ENCODE measurements around the gene CLEC1A. TPM values are rescaled to one million over a fixed set of nuclear protein-coding genes. Genes with fewer than 3 reads are reported as not detected.

Gene CLEC1A
- total RNA-seq, 1 donor from 2014 or later, result 16.0 TPM

DNA sequence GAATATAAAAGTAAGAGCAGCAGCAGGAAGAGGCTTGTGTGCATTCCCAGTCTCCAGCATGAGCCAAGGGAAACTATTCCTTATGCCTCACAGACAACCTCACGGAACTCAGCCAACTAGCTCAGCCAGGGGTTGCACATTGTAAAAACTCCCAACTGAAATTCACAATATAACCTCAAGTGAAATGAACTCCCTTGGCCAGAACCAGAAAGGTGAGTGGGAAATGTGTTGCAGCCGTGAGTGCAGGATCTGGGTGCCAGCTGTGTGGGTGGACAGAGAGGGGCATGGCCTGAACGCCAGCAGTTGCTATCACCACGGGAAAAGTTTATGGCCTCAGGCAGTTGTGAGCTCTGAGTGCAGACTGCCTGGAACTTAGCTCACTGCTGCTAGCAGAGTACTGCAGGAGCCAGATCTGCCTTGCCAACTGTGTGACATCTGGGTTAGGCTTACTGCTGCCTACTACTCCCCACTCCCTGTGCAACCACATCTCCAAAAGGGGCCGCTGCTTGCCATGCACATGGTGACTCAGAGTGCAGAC is 2.3 kb upstream of the CLEC1A start:
- DNase-seq (ENCODE audit: low read depth, low spot score), result no peak

DNA sequence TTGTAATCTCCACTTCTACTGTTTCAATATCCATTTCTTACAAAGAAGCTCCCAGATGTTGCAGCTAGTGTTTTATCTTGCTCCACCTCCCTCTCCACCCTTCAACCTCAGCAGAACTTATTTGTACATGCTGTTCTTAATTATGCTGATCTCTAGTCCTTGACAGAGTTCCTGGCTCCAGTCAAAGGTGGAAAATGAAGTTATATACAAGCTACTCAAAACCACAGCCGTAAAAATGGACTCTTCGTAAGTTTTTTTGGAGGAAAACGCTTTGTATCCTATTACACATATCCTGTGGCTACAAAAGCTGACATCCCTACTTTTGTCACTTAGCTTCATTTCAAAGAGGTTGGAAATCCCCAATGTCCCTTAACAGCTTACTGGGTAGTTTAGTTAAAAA is 1.3 kb downstream of the CLEC1A start:
- DNase-seq (ENCODE audit: low read depth, low spot score), result no peak

DNA sequence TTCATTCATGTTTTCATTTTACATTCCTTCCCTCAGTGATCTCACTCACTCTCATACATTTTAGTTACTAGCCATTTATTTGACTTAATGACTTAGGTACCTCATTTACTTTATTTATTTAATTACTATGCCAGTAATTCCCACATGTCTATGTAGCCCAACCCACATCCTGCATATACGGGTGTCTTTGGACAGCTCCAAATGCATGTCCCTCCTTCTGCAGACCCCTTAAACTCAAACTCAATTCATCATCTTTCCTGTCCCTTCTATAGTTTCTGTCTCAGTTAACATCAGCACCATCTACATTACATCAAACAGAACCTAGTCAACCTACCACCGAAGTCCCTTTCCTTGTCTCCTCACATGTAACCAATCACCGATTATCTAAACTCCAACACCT is 2.8 kb downstream of the CLEC1A start:
- no peak for DNase-seq (ENCODE audit: low read depth, low spot score)

DNA sequence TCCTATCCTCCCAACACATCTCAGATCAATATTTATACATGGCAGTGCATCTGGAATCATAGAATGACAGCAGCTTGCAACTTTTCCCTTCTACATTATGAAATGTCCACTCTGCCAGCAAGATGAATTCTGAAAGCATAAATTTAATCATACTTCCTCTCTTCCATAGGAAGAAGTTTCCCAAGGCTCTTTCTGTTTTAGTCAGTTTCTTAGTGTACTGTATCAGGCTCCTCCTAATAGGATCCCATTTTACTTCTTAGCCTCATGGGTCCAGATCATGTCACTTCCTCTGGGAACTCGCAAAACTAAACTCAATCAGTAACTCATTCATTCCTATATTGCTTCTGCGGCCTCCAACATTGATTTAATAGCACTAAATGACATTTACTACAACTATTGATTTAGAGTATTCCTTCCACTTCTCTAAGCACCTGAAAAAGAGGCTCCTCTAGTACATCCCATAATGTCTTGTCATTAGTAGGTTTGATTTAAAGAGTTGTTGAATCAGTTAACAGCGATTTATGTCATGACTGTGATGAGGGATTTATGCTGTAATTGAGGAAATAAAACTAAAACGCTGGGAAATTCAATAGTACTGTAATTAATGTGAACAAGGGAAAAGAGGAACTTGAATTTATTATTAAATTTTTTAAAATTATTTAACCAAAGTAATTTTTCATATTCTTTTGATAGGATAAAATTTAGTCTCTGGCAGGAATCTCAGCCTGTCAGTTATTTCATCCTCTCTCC is 4.0 kb downstream of the CLEC1A start:
- DNase-seq (ENCODE audit: low read depth, low spot score), result no peak

DNA sequence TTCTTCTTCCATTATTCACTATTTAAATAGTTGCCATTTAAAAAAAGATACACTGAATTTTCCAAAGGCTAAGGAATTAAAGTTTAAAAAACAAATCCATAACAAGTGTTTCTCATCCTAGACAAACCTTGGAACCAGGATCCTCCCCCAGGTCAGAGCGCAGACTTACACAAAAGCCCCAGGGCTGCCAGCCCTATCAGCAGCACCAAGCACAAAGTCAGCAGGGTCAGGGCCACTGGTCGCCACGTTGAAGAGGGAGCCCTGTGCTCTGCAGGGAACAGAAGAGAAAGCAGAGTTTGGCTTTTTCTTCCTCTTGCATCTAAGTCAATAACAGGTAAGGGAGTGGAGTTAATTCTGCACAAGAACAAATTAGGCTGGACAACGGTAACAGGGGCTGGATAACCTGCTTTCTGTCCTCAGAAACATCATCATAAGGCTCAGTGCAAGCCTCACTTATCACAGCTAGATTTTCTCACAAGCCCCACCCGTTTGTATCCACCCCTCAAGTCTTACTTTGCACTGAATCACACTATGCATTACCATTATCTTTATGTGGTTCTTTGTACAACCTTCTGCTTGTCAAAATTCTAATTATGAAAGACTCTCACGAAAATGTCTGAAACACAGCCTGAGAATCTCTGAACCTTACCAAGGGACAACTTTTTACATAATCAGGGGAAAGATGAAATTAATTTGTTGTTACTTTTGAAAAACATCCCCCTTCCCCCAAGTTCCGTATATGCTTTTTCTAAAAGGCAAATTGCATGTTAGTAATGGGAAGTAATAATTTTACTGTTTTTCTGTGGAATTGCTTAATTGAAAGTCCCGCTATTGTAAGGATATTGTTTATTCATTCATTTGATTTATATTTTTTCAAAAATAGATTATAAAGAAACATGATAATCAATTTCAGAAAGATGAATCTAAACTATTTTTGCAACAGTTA is 9.6 kb downstream of the CLEC1A start:
- DNase-seq (ENCODE audit: low read depth, low spot score), result no peak

DNA sequence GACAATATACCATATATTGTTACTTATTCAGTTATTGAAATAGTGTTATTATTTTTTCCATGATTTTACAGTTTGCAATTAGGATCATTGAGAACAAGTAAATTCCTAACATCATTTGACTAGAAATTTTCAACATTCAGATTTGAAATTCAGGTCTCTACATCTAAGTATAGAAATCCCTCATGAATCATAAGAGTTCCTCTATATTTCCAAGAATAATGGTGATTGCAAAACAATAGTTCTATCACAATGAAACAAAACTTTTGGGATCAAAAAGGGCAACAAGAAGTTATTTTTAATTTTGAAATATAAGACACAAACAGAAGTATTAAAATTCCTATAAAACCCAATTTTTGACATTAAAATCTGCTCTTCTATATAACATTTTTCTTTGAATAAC is 10.8 kb downstream of the CLEC1A start:
- DNase-seq (ENCODE audit: low read depth, low spot score), result no peak

DNA sequence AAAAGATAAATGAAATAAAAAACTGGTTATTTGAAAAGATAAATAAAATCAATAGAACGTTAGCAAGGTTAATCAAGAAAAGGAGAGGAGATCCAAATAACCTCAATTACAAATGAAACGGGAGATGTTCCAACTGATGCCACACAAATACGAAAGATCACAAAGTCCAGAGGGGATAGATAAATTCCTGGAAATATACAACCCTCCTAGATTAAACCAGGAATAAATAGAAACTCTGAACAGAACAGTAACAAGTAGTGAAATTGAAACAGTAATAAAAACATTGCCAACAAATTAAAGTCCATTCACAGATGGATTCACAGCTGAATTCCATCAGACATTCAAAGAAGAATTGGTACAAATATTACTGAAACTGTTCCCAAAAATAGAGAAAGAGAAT is 12.4 kb downstream of the CLEC1A start:
- no peak for DNase-seq (ENCODE audit: low read depth, low spot score)

DNA sequence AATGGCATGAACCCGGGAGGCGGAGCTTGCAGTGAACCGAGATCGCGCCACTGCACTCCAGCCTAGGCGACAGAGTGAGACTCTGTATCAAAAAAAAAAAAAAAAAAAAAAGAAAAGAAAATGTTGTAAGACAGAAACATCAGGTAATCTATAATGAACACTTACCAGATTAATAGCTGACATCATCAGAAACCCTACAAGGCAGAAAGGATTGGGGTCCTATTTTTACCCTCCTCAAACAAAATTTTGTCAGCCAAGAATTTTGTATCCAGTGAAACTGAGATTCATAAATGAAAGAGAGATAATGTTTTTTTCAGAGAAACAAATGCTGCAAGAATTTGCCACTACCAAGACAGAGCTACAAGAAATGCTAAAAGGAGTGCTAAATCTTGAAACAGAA is 14.1 kb downstream of the CLEC1A start:
- DNase-seq (ENCODE audit: low read depth, low spot score), result no peak

DNA sequence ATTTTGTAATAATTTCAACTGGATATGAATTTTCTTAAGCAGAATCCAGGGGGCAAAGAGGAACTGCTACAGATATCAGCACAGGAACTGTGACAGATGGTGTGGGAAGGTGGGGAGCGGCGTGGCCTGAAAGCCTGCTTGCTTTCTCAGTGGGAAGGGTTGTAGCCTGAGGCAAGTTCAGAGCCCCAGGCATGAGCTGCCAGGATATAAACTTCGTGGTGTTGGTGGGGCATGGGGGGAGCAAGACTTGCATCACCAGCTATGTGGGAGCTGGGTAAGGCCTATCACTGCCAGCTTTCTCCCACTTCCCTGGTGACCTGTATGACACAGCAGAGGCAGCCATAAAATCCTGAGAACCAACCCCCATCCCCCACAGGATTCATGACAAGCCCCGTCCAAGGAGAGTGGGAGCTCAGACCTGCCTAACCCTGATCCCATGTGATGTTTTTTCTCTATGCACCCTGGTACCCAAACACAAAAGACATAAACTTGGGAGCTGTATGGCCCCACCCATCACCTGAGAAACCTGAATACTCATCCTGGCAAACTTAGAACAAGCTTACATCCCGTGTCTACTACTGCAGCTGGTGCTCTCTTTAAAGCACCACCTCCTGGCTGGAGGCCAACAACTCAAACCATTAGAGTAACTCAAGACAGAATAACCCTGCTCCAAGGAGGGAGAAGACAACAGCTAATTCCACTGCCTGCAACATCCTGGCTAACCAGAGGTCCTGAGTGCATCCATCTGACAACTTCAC is 16.5 kb downstream of the CLEC1A start:
- no peak for DNase-seq (ENCODE audit: low read depth, low spot score)

DNA sequence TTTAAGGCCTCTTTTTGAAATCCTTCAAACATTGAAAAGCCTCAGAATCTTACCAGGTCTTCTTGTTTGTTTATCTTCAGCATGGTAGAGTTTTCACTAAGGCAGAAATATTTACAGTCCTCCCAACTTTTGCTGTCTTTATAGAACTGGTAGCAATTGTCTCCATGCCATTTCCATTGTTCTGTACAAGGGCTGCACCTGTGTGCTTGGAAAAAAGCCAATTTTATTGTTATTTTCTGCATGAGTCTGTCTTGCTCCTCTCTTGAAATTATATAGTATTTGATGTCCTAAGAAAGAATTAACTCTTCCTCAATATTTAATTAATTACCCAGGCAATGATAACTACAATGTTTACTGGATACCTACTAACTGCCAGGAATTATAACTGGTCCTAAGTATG is 23.3 kb downstream of the CLEC1A start:
- DNase-seq (ENCODE audit: low read depth, low spot score), result no peak

DNA sequence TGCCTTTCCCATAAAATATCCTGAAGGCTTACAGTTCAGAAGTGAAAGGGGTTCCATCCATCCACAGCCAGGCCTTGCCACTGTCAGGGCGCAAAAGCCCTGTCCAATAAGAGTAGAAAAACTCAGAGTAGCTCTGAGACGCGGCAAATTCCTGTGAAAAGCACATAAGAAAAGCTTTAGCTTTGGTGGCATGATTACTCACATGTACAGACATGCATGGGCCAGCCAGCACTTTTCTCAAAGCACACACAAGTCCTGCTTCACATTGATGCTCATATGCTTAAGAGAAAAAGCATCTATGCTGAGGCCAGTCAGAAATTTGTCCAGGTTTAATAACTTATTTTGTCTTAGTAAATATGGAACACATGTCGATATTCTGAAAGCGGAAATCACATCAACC is 25.5 kb downstream of the CLEC1A start:
- no peak for DNase-seq (ENCODE audit: low read depth, low spot score)

DNA sequence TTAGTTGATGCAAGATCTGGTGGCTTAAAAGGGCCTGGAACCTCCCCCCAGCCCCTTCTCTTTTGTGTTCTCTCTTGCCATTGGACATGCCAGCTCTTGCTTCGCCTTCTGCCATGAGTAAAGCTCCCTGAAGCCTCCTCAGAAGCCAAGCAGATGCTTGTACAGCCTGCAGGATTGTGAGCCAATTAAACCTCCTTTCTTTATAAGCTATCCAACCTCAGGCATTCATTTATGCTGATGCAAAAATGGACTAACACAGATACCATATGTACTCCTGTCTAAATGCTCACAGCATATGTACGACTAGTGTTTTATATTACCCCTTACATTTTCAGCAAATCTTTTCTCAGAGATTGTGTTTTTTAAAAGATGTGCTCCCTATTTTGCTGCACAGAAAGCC is 26.7 kb downstream of the CLEC1A start:
- DNase-seq (ENCODE audit: low read depth, low spot score), result no peak

DNA sequence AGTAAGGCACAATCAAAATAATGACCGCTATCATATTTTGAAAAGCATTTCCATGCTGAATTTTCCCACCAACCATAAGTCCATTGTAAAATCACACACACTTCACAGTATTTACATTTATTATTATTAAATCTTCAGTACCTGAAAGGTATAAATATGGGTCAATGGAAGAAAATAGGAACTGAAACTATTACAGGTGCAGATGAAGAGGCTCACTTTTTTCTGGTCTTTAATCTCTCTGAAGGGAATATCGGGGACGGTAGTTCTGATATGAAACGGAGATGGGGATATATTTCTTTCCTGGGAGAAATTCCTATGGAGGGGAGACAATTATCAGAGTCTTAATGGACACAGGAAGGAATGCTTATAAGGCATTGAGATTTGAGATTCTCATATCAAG is 28.4 kb downstream of the CLEC1A start:
- DNase-seq (ENCODE audit: low read depth, low spot score), result no peak

DNA sequence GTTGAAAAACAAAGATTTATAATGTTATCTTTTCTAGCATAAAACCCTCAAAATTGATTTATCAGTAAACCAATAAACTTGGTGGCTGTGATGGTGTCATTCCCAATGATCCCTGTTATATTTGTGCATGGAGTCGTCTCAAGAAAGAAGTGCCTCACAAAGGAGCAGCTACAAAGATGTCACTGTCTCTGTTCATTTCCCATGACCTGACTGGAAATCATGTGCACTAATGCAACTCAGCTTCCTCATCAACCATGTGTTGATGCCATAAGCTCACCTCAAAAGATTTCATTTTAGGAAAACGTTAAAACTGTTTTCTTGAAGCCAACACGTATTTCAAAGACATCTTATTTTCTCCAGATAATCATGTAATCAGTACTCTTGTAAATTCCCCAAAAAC is 28.8 kb downstream of the CLEC1A start:
- no peak for DNase-seq (ENCODE audit: low read depth, low spot score)

DNA sequence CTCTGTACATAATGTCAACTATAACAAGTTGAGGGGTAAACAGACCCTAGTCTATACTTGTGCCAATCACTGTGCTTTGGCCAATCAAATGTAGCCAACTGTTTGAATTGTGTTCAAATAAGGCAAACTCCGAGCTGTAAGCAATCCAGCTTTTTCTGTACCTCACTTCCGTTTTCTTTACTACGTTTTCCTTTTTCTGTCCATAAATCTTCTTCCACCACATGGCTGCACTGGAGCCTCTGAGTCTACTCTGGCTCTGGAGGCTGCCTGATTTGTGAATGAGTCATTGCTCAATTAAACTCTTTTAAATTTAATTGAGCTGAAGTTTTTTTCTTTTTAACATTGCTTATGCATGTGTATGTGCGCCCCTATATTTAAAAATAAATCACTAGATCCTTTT is 29.7 kb downstream of the CLEC1A start:
- DNase-seq (ENCODE audit: low read depth, low spot score), result peak; percentile 66

DNA sequence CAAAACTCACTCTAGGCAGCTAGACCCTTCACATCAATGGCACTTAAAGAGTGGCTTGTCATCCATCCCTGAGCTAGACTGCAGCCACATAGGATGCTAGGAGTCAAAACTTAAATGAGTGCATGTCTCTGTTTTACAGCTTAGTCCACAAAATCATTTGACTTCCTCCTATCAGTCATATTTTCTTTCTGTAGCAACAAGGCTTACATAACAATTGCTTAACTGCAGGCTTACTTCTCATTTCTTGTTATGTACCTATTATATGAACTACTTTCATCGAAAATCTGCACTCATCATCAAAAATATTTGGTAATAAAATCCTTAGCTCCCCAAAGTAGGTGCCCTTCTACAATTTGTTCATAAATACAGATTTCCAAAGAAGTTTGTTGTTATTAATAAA is 30.1 kb downstream of the CLEC1A start:
- DNase-seq (ENCODE audit: low read depth, low spot score), result no peak

DNA sequence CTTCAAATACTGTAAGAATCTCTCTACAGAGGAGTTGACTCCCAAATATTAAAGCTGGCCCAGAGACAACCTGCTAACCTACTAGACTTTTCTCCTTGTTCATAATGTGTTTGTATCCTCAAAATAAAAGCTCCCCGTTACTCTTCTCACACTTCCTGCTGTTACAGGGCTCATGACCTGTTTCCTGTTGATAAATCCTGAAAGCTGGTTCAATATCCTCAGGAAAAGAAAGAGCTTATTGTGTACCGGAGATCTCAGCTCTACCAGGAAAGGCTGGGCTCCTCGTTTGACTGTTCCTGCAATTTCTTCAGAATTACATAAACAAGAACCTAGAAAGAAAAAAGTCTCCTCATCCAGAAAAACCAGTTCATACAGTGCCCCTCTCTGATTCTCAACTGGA is 30.8 kb downstream of the CLEC1A start:
- DNase-seq (ENCODE audit: low read depth, low spot score), result peak; percentile 95

DNA sequence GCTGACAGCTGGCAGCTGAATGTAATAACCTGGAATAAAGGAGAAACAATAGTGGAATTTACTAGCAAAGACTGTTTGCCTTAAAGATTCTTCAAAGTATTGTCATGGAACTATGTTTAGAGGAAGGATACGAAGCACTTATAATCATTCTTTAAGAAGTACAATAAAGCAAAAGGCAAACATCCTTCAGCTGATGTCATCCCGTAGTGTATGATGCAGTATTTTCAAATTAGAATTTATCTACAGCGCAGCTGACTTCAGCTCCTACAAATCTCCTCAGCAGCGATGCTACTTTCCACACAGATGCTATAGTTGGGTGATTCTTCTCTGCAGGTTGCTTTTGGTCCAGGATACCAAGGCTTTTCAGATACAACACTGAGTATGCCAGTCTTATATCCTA is 31.5 kb downstream of the CLEC1A start:
- DNase-seq (ENCODE audit: low read depth, low spot score), result peak; percentile 41

DNA sequence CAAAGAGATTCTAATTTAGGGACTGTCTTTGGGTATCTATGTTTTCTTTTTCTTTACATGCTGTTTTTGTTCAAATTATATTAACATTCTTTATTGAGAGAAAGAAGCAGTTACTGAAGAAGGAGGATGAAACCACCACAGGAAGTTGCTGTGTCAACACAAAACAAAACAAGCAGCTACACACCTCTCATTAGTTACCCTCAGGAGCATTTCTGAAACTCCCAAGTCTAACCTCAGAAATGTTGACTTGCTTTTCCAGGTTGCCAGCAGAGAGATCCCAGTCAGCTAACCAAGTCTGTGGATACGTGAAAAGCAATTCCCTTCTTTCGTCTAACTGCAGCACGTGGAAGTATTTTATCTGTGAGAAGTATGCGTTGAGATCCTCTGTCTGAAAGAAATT is 33.5 kb downstream of the CLEC1A start:
- DNase-seq (ENCODE audit: low read depth, low spot score), result no peak

DNA sequence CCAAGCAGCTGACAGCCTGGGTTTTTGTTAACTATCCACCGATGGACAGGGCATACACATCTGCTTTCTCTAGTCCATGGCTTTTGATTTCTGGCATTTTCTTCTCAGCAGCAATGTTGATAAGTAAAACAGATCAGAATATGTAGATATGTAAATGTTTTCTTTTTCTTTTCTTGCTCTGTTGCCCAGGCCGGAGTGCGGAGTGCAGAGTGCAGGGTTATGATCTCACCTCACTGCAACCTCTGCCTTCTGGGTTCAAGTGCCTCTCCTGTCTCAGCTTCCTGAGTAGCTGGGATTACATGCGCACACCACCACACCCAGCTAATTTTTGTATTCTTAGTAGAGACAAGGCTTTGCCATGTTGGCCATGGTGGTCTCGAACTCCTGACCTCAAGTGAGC is 40.4 kb downstream of the CLEC1A start:
- no peak for DNase-seq (ENCODE audit: low read depth, low spot score)

DNA sequence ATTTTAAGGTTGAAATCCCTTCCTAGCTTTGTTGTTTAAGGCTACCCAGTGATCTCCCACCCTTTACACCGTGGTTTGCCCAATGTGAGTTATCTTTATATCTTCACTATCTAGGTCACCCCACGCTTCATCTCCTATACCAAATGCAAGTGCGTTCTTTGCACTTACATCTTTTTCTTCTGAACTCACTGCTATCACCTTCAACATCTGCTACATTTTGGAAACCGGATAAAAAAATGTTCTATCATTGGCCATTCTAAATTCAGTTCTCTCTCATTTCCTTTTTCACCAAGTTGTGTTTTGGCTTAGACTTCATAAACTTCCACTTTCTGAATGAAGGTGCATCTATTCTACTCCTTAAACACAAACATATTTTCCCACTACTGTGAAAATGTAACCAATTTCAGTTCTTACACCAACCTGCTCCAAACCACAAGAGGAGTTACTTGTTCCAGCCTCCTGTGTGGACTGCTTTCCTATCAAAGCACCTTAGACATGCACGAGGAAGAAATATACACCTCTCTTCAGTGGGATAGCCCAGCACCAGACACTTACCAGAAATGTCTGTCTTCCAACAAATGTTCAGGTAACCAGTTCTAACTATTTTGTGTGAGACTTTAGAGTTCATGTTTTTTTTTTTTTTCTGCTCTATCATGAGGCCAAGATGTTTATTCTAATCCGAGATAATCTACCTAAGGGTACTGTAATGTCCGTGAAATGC is 46.4 kb downstream of the CLEC1A start:
- DNase-seq (ENCODE audit: low read depth, low spot score), result no peak
